GM12865 (cell line): ENCODE data around the gene NKPD1.

Source experiments
- DNase-seq: peaks from one replicate; pipeline ENCODE4 v3.0.0; 2010; ENCODE audit warnings: low read depth
- H3K4me3 ChIP-seq: 2 replicates; pipeline ENCODE4 v1.5.1; 2011; ENCODE audit warnings: mild to moderate bottlenecking, low read depth, low read length, control low read depth
- CTCF ChIP-seq: IDR thresholded peaks from 2 replicates; pipeline ENCODE4 v1.5.1; 2011; ENCODE audit warnings: low read length, control low read depth, low read depth, inconsistent platforms; ENCODE audit not compliant: insufficient read depth; ENCODE audit errors: missing control alignments

The NKPD1 gene

GRCh38 chr19:45179892-45180370 lies 19.1 kb upstream of the NKPD1 start:
- TF ChIP-seq CTCF, result no peak
- no peak for DNase-seq

GRCh38 chr19:45179072-45179891 lies 18.5 kb upstream of the NKPD1 start:
- TF ChIP-seq CTCF, result no peak
- peak overlapping the region; percentile 94 for H3K4me3 ChIP-seq
- peak; percentile 42 for DNase-seq

More at GRCh38 chr19:45179892-45180370, 19.1 kb upstream of the NKPD1 start:
- peak overlapping the region; percentile 94 for H3K4me3 ChIP-seq

- peak within 1 kb of the TSS; percentile 94 for H3K4me3 ChIP-seq
- DNase-seq, result peak; percentile 100
- peak; percentile 36 for TF ChIP-seq CTCF
Observed at GRCh38 chr19:45178262-45179071, 17.7 kb upstream of the NKPD1 start, which contains the start of gene BLOC1S3. BLOC1S3 (plus strand) TSS chr19:45178784; CDS start chr19:45179297, 513 bp downstream.

GRCh38 chr19:45177817-45178261 lies 17.1 kb upstream of the NKPD1 start, which contains the start of gene TRAPPC6A:
TRAPPC6A (minus strand) TSS chr19:45178237; CDS start chr19:45178218, 19 bp downstream.
- TF ChIP-seq CTCF, result no peak
- DNase-seq, result no peak
- H3K4me3 ChIP-seq, result peak within 1 kb of the TSS; percentile 94

GRCh38 chr19:45175515-45176345 lies 14.9 kb upstream of the NKPD1 start:
- no peak for DNase-seq
- no peak for TF ChIP-seq CTCF
- H3K4me3 ChIP-seq, result no peak overlapping the region

- no peak for TF ChIP-seq CTCF
- no peak for DNase-seq
- H3K4me3 ChIP-seq, result no peak overlapping the region
Observed at GRCh38 chr19:45173816-45174215, 13.0 kb upstream of the NKPD1 start.
